ENCODE measurements around the gene PCDHGB6.
"Not testable (repeated sequence)": the region's sequence is repeated elsewhere in the genome, so short reads cannot be mapped to it uniquely, and the experiment has no call there.

The PCDHGB6 gene

GRCh38 chr5:141419074-141419880, 11.5 kb downstream of the PCDHGB6 start:
- no peak for FAIRE-seq

GRCh38 chr5:141420855-141421488, 13.2 kb downstream of the PCDHGB6 start, which contains the start of gene PCDHGA11:
Gene PCDHGA11 (plus strand): TSS chr5:141421051. CDS start chr5:141421228, 177 bp downstream.
- peak; percentile 48 for FAIRE-seq

DNA sequence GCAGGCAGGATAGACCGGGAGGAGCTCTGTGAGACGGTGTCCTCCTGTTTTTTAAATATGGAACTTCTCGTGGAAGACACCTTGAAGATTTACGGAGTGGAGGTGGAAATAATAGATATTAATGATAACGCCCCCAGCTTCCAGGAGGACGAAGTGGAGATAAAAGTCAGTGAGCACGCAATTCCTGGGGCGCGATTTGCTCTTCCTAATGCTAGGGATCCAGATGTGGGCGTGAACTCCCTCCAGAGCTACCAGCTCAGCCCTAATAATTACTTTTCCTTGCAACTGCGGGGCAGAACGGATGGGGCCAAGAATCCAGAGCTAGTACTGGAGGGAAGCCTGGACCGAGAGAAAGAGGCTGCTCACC, 13.7 kb downstream of the PCDHGB6 start:
- no peak for FAIRE-seq

- FAIRE-seq = no peak
These were observed 15.0 kb downstream of the PCDHGB6 start for GRCh38 chr5:141422742-141423291.

DNA sequence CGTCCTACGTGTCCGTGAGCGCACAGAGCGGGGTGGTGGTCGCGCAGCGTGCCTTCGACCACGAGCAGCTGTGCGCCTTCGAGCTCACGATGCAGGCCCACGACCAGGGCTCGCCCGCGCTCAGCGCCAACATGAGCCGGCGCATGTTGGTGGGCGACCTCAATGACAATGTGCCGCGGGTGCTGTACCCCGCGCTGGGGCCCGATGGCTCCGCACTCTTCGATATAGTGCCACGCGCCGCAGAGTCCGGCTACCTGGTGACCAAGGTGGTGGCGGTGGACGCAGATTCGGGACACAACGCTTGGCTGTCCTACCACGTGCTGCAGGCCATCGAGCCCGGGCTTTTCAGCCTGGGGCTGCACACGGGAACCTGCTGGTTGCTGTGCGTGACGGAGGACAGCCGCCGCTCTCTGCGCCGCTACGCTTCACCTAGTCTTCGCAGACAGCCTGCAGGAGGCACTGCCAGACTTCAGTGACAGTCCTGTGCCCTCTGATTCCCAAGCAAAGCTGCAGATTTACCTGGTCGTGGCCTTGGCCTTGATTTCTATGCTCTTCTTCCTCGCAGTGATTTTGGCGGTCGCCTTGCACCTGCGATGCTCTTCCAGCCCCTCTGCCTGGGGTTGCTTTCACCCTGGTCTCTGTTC, 20.1 kb downstream of the PCDHGB6 start:
- no peak for FAIRE-seq

DNA sequence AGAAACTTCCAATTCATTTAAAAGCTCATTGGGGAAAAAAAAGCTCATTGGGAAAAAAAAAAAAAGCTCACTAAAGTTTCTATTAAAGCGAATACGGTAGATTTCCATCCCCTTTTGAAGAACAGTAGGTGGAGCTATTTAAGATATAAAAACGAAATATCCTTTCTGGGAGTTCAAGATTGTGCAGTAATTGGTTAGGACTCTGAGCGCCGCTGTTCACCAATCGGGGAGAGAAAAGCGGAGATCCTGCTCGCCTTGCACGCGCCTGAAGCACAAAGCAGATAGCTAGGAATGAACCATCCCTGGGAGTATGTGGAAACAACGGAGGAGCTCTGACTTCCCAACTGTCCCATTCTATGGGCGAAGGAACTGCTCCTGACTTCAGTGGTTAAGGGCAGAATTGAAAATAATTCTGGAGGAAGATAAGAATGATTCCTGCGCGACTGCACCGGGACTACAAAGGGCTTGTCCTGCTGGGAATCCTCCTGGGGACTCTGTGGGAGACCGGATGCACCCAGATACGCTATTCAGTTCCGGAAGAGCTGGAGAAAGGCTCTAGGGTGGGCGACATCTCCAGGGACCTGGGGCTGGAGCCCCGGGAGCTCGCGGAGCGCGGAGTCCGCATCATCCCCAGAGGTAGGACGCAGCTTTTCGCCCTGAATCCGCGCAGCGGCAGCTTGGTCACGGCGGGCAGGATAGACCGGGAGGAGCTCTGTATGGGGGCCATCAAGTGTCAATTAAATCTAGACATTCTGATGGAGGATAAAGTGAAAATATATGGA, 22.7 kb downstream of the PCDHGB6 start, which contains the start of gene PCDHGA12:
Gene PCDHGA12 (plus strand): TSS at position 176 of the 782 bp plus-strand sequence. CDS start 253 bp downstream, at position 429.
- no peak for FAIRE-seq

GRCh38 chr5:141431286-141431685, 23.5 kb downstream of the PCDHGB6 start:
- no peak for FAIRE-seq

- FAIRE-seq = not testable (repeated sequence)
These were observed 24.5 kb downstream of the PCDHGB6 start for GRCh38 chr5:141432308-141432707.

GRCh38 chr5:141432726-141433125, 24.9 kb downstream of the PCDHGB6 start:
- not testable (repeated sequence) for FAIRE-seq

DNA sequence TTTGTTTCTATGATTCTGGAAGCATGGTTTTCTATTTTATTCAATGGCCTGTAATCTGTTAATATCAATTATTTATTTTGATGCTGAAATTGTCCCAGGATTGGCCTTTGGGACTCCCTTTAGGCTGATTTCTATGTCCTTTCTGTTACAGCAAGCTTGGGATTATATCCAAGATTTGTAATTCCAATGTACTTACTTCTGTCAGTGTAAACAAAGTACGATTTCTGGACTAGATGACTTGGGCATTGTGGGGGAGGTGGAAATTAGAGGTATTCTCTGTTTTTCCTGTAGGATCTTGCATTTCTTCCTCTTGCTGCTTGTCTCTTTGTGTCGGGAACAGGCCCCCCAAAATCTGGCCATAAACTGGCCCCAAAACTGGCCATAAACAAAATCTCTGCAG, 26.2 kb downstream of the PCDHGB6 start:
- FAIRE-seq = no peak

- no peak for FAIRE-seq
These were observed 29.4 kb downstream of the PCDHGB6 start for GRCh38 chr5:141437221-141437620.

GRCh38 chr5:141439411-141440141, 31.8 kb downstream of the PCDHGB6 start:
- FAIRE-seq = no peak

- FAIRE-seq = no peak
These were observed 32.5 kb downstream of the PCDHGB6 start for GRCh38 chr5:141440341-141440740.

- FAIRE-seq = no peak
These were observed 33.9 kb downstream of the PCDHGB6 start for GRCh38 chr5:141441571-141442170.

All from A204.1 (cell line).